Ovary (tissue), 3 donors: ENCODE data around the gene BICD2.

ENCODE experiments used
- EP300 ChIP-seq: sonication (generic); formaldehyde crosslinking; IDR thresholded peaks from one replicate; pipeline ENCODE4 v1.6.1; 2017; ENCODE audit warnings: antibody characterized with exemption
- POLR2A ChIP-seq: fragments of 450-650 bp; IDR thresholded peaks from one replicate; pipeline ENCODE4 v1.6.1; 2017; ENCODE audit warnings: antibody characterized with exemption, mild to moderate bottlenecking, moderate library complexity
- TF ChIP-seq, protein P1 (sequence below), 3 donors: fragments of 450-650 bp in 2 of 3; fragments of 200-600 bp in 1 of 3; IDR thresholded peaks; one replicate each; pipeline versions ENCODE4 v1.5.1 to v1.8.0; 2016 to 2022; ENCODE audit warnings: antibody characterized with exemption in 3 of 3, mild to moderate bottlenecking in 1 of 3
- donor health status: DM: no; HTN: no; CAD: no.

DNA sequence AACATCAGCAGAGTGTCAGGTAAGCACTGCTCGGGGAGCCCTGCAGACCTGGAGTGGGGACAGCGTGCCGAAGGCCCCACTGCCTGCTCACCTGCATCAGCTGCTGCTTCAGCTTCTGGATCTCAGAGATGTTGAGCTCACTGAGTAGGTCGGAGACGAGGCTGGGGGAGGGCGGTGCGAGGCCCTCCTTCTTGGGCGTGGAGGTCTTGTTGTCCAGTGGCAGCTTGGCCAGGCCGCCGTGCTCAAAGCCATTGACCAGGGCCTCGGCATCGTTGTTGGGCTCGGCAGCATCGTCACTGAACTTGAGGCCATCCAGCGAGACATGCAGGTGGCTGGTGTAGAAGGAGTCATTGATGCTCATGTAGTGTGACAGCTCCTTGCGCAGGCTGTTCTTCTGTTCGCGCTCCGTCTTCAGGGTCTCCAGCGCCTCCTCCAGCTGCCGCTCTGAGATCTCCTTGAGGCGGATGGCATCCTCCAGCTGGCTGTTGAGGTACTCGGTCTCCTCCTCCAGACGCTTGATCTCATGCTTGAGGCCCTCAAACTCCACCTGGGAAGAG lies 44.3 kb downstream of the BICD2 start:
- TF ChIP-seq, protein P1, sequence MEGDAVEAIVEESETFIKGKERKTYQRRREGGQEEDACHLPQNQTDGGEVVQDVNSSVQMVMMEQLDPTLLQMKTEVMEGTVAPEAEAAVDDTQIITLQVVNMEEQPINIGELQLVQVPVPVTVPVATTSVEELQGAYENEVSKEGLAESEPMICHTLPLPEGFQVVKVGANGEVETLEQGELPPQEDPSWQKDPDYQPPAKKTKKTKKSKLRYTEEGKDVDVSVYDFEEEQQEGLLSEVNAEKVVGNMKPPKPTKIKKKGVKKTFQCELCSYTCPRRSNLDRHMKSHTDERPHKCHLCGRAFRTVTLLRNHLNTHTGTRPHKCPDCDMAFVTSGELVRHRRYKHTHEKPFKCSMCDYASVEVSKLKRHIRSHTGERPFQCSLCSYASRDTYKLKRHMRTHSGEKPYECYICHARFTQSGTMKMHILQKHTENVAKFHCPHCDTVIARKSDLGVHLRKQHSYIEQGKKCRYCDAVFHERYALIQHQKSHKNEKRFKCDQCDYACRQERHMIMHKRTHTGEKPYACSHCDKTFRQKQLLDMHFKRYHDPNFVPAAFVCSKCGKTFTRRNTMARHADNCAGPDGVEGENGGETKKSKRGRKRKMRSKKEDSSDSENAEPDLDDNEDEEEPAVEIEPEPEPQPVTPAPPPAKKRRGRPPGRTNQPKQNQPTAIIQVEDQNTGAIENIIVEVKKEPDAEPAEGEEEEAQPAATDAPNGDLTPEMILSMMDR (IDR thresholded peaks at IDR 0.05): no peak
- TF ChIP-seq POLR2A: no peak
- no peak for TF ChIP-seq EP300
